ENCODE measurements around the gene ENOX1.

The ENOX1 gene

GRCh38 chr13:43686557-43686956 lies 100.2 kb downstream of the ENOX1 start:
- no peak for DNase-seq (ENCODE audit: low read depth)

GRCh38 chr13:43684963-43685725 lies 101.6 kb downstream of the ENOX1 start:
- no peak for DNase-seq (ENCODE audit: low read depth)
- no peak overlapping the region for H3K4me3 ChIP-seq (ENCODE audit: low read depth, low read length)
- TF ChIP-seq CTCF (IDR thresholded peaks at IDR 0.05; ENCODE audit: insufficient read depth, low read depth, low read length, missing control alignments) = no peak

More at GRCh38 chr13:43686557-43686956, 100.2 kb downstream of the ENOX1 start:
- H3K4me3 ChIP-seq (ENCODE audit: low read depth, low read length) = no peak overlapping the region
- no peak for TF ChIP-seq CTCF (IDR thresholded peaks at IDR 0.05; ENCODE audit: insufficient read depth, low read depth, low read length, missing control alignments)

- DNase-seq (ENCODE audit: low read depth) = no peak
Measured at GRCh38 chr13:43682701-43683100, 104.1 kb downstream of the ENOX1 start.

GRCh38 chr13:43676320-43676719 lies 110.5 kb downstream of the ENOX1 start:
- no peak overlapping the region for H3K4me3 ChIP-seq (ENCODE audit: low read depth, low read length)
- peak; percentile 80 for DNase-seq (ENCODE audit: low read depth)
- TF ChIP-seq CTCF (IDR thresholded peaks at IDR 0.05; ENCODE audit: insufficient read depth, low read depth, low read length, missing control alignments) = no peak

More at GRCh38 chr13:43682701-43683100, 104.1 kb downstream of the ENOX1 start:
- H3K4me3 ChIP-seq (ENCODE audit: low read depth, low read length) = no peak overlapping the region
- TF ChIP-seq CTCF (IDR thresholded peaks at IDR 0.05; ENCODE audit: insufficient read depth, low read depth, low read length, missing control alignments) = no peak

- no peak for TF ChIP-seq CTCF (IDR thresholded peaks at IDR 0.05; ENCODE audit: insufficient read depth, low read depth, low read length, missing control alignments)
- no peak overlapping the region for H3K4me3 ChIP-seq (ENCODE audit: low read depth, low read length)
- peak; percentile 43 for DNase-seq (ENCODE audit: low read depth)
Measured at GRCh38 chr13:43675577-43675976, 111.2 kb downstream of the ENOX1 start.

GRCh38 chr13:43669964-43670363 lies 116.8 kb downstream of the ENOX1 start:
- TF ChIP-seq CTCF (IDR thresholded peaks at IDR 0.05; ENCODE audit: insufficient read depth, low read depth, low read length, missing control alignments) = no peak
- DNase-seq (ENCODE audit: low read depth) = no peak
- H3K4me3 ChIP-seq (ENCODE audit: low read depth, low read length) = no peak overlapping the region

GRCh38 chr13:43669101-43669500 lies 117.7 kb downstream of the ENOX1 start:
- DNase-seq (ENCODE audit: low read depth) = no peak
- H3K4me3 ChIP-seq (ENCODE audit: low read depth, low read length) = no peak overlapping the region
- TF ChIP-seq CTCF (IDR thresholded peaks at IDR 0.05; ENCODE audit: insufficient read depth, low read depth, low read length, missing control alignments) = no peak
